ENCODE data around the gene CHMP4A. TPM values are rescaled to one million over a fixed set of nuclear protein-coding genes. Genes with fewer than 3 reads are reported as not detected.

Gene CHMP4A
- total and polyA plus RNA-seq, 2 of the 13 experiments (the other 11 are each of a cell fraction or from before 2014, with no cell fraction given) = 83.6 to 113 TPM

- TF ChIP-seq GMEB1 (CRISPR knock-in tag; IDR thresholded peaks at IDR 0.05; ENCODE audit: borderline replicate concordance) = peak; percentile 85; the same call in 1 of the 2 replicates
- TF ChIP-seq CEBPB (IDR thresholded peaks at IDR 0.05; ENCODE audit: borderline replicate concordance, low read depth, low read length) = peak; percentile 100
- TF ChIP-seq NR2F2 (IDR thresholded peaks at IDR 0.05; ENCODE audit: borderline replicate concordance, low read depth) = no peak
- peak; percentile 99 for TF ChIP-seq BORCS8-MEF2B (CRISPR knock-in tag; IDR thresholded peaks at IDR 0.05)
- TF ChIP-seq NBN (conservative IDR thresholded peaks at IDR 0.05) = no peak
- TF ChIP-seq ARNT2 (CRISPR knock-in tag; IDR thresholded peaks at IDR 0.05; ENCODE audit: low read depth) = peak; percentile 99
- TF ChIP-seq MYC (CRISPR knock-in tag; IDR thresholded peaks at IDR 0.05; ENCODE audit: borderline replicate concordance) = peak; percentile 98
- TF ChIP-seq ZUFSP (CRISPR knock-in tag; IDR thresholded peaks at IDR 0.05; ENCODE audit: borderline replicate concordance) = no peak
- TF ChIP-seq TOE1 (CRISPR knock-in tag; IDR thresholded peaks at IDR 0.05) = peak; percentile 91; the same call in 1 of the 2 replicates
- peak; percentile 91 for TF ChIP-seq ZNF12 (CRISPR knock-in tag; IDR thresholded peaks at IDR 0.05)
- peak in 1 of 2 experiments; percentile 74; a peak in 3 of 4 replicates for TF ChIP-seq EP300 (IDR thresholded peaks at IDR 0.05; ENCODE audit: low read depth in 2 of 2, low read length in 2 of 2)
- TF ChIP-seq EP300 (CRISPR knock-in tag; IDR thresholded peaks at IDR 0.05; ENCODE audit: borderline replicate concordance) = peak; percentile 71
- TF ChIP-seq JUN (CRISPR knock-in tag; IDR thresholded peaks at IDR 0.05) = peak; percentile 92; the same call in 1 of the 2 replicates
- TF ChIP-seq ZNF503 (CRISPR knock-in tag; IDR thresholded peaks at IDR 0.05) = peak; percentile 76
- no peak for TF ChIP-seq ZNF382 (CRISPR knock-in tag; IDR thresholded peaks at IDR 0.05; ENCODE audit: borderline replicate concordance)
- TF ChIP-seq TAF15 (IDR thresholded peaks at IDR 0.05; ENCODE audit: low read depth, low read length, poor library complexity, severe bottlenecking) = peak; percentile 100
- TF ChIP-seq HMGXB3 (CRISPR knock-in tag; IDR thresholded peaks at IDR 0.05; ENCODE audit: borderline replicate concordance) = peak; percentile 95; the same call in 1 of the 2 replicates
- peak; percentile 72; the same call in 1 of the 2 replicates for TF ChIP-seq MED13 (CRISPR knock-in tag; IDR thresholded peaks at IDR 0.05)
- peak; percentile 97; the same call in 1 of the 2 replicates for TF ChIP-seq ZNF253 (CRISPR knock-in tag; IDR thresholded peaks at IDR 0.05; ENCODE audit: borderline replicate concordance)
Observed at GRCh38 chr14:24215495-24216344, 2.4 kb upstream of the CHMP4A start, which contains the start of gene MDP1 (continued).

Data from HepG2 (cell line).